Kidney (tissue), 14 donors: ENCODE data around the gene SPTA1. TPM values are rescaled to one million over a fixed set of nuclear protein-coding genes. Genes with fewer than 3 reads are reported as not detected.

Experiments
- DNase-seq, 5 donors: peaks; one replicate each; pipeline ENCODE4 v3.0.0-alpha.2; 2013 to 2020
- FAIRE-seq: peaks from 2 replicates; lab custom pipeline; 2012; peaks lifted over from hg19 to GRCh38; lab: Jason Lieb, UNC
- H3K27ac ChIP-seq, 2 donors: one replicate each; pipeline ENCODE4 v1.7.0; 2013; ENCODE audit warnings: low read depth in 2 of 2, low read length in 2 of 2, inconsistent platforms in 1 of 2
- H3K27me3 ChIP-seq: one replicate; pipeline ENCODE4 v1.7.1; 2013; ENCODE audit warnings: low read length, inconsistent platforms; ENCODE audit not compliant: control insufficient read depth, insufficient read depth
- H3K36me3 ChIP-seq, 3 donors: one replicate each; pipeline versions ENCODE4 v1.7.0 to v1.7.1; 2013; ENCODE audit warnings: low read length in 3 of 3, control low read depth in 1 of 3, inconsistent platforms in 1 of 3; ENCODE audit not compliant: insufficient read depth in 3 of 3, control insufficient read depth in 2 of 3
- H3K4me1 ChIP-seq, 3 donors: one replicate each; pipeline versions ENCODE4 v1.7.0 to v1.7.1; 2013; ENCODE audit warnings: low read length in 3 of 3, inconsistent platforms in 1 of 3, low read depth in 1 of 3; ENCODE audit not compliant: control insufficient read depth in 2 of 3, insufficient read depth in 2 of 3
- H3K4me3 ChIP-seq, 3 donors: one replicate each; pipeline versions ENCODE4 v1.7.0 to v1.8.1; 2013; ENCODE audit warnings: low read length in 3 of 3, control low read depth in 1 of 3, inconsistent platforms in 1 of 3
- H3K9ac ChIP-seq, 3 donors: one replicate each; pipeline versions ENCODE4 v1.7.0 to v1.7.1; 2013; ENCODE audit warnings: low read length in 3 of 3, control low read depth in 1 of 3, inconsistent platforms in 1 of 3
- H3K9me3 ChIP-seq, 3 donors: one replicate each; pipeline versions ENCODE4 v1.7.0 to v1.7.1; 2013; ENCODE audit warnings: low read length in 3 of 3, control low read depth in 1 of 3, inconsistent platforms in 1 of 3; ENCODE audit not compliant: control insufficient read depth in 2 of 3, insufficient read depth in 1 of 3
- intact Hi-C: fragments of 100-400 bp; cut with DNase I; formaldehyde crosslinking; loops from one replicate; pipeline ENCODE4 v1.11.1; 2022
- polyA plus RNA-seq: library from polyadenylated mRNA; stranded (reverse); fragments of 350-450 nt; fragmentation: Illumina TruSeq; extraction: RNeasy Lipid Tissue Mini Kit (QIAGEN cat#74804); gene quantifications from one replicate; pipeline ENCODE4 v1.2.3, GENCODE V29; 2014; ENCODE audit warnings: low read depth, low replicate concordance; ENCODE audit not compliant: insufficient read depth
- total RNA-seq: library from RNA; stranded (reverse); fragmentation: NEBNext Ultra II Directional; extraction: Animal tissue kit (Norgen Biotek cat#: 25700); gene quantifications from one replicate; pipeline ENCODE4 v1.2.1, GENCODE V29; 2021
- TF ChIP-seq, protein P1 (sequence below): IDR thresholded peaks from 3 replicates; pipeline ENCODE4 v1.5.1; 2012; ENCODE audit warnings: mild to moderate bottlenecking, moderate library complexity, borderline replicate concordance; ENCODE audit not compliant: insufficient read depth; ENCODE audit errors: extremely low read depth
- donor health status: control.
- donor health status: control.
- donor health status: control.
- donor health status: control.
- donor health status: control.
- donor health status: DM: yes; HTN: yes; CAD: no.
- donor health status: Normal renal cell carcinoma (clear cell type).

The SPTA1 gene
- total and polyA plus RNA-seq, 2 donors from 2014 or later = 0.28 TPM; not detected in 1

DNA sequence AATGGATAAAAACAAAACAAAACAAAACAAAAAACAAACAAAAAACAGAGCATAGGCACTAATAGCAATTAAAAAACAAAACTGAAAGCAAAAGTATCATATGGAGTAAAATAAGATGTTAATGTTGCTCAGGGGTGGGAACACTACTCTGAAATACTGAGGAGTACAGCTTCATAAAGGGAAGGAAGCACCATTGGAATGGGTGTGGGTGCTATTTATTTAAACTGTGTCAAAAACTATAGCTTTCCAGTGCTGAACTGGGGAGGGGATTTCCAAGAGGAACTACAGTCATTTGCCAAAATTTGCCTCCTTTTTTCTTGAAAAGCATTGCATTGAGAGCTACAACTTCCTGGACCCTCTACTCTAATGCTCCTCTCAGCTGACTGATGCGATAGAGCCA is 40.0 kb downstream of the SPTA1 start:
- TF ChIP-seq, protein P1, sequence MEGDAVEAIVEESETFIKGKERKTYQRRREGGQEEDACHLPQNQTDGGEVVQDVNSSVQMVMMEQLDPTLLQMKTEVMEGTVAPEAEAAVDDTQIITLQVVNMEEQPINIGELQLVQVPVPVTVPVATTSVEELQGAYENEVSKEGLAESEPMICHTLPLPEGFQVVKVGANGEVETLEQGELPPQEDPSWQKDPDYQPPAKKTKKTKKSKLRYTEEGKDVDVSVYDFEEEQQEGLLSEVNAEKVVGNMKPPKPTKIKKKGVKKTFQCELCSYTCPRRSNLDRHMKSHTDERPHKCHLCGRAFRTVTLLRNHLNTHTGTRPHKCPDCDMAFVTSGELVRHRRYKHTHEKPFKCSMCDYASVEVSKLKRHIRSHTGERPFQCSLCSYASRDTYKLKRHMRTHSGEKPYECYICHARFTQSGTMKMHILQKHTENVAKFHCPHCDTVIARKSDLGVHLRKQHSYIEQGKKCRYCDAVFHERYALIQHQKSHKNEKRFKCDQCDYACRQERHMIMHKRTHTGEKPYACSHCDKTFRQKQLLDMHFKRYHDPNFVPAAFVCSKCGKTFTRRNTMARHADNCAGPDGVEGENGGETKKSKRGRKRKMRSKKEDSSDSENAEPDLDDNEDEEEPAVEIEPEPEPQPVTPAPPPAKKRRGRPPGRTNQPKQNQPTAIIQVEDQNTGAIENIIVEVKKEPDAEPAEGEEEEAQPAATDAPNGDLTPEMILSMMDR = no peak
- Histone ChIP-seq H3K27ac (no peak overlapping the region), H3K9ac (no peak overlapping the region), H3K27me3 (no peaks in the 10 kb centered on the region), H3K9me3 (no peaks in the 10 kb centered on the region), H3K4me3 (no peak overlapping the region), H3K4me1 (no peaks in the 10 kb centered on the region), H3K36me3 (no peaks in the 10 kb centered on the region)
- FAIRE-seq (no peak), DNase-seq (no peak)
- intact Hi-C loops = no loop called here

DNA sequence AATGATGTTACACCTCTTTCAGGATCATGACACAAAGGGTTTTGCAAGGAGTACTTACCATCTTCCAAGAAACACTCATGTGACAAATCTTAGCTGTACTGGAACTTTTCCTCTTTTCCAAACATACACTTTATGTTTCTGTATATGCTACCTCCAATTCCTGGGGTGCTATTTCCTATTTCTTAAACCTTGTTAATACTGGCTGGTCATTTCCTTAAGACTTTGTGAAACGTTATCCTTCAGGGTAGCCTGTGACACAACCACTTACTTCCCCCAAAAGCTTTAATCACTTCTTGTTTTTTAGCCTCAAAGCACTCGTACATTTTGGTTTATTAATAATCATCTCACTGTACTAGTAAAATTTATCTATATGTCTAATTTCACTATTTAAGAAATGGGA is 42.1 kb downstream of the SPTA1 start:
- DNase-seq (no peak), FAIRE-seq (no peak)
- no peak overlapping the region for H3K4me3 ChIP-seq
- no peaks in the 10 kb centered on the region for H3K36me3 ChIP-seq
- H3K27me3 ChIP-seq = no peaks in the 10 kb centered on the region
- no peaks in the 10 kb centered on the region for H3K4me1 ChIP-seq
- no peak overlapping the region for H3K9ac ChIP-seq
- no peak overlapping the region for H3K27ac ChIP-seq
- intact Hi-C loops = no loop called here
- H3K9me3 ChIP-seq = no peaks in the 10 kb centered on the region
- TF ChIP-seq, protein P1 = no peak

DNA sequence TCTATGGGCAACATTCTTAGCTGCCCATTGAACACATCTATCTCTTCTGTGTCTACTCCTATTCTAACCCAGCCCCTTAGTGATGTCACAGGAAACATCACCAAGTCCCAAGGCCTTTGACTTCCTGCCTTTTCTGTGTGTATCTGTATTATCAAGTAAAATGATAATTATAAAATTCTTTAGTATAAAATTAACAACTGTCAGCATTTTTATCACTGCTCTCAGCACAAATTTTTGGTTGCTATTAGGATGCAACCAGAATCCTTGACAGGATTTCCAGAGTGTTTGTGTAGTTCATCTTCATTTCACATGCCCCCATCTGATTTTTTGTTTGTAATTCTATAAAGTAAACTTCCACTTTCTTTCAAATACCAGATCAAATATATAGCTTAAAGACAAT is 47.6 kb downstream of the SPTA1 start:
- TF ChIP-seq, protein P1 = no peak
- no peak overlapping the region for H3K4me3 ChIP-seq
- DNase-seq (no peak), FAIRE-seq (no peak)
- intact Hi-C loops = no loop called here
- H3K27ac ChIP-seq = no peak overlapping the region
- no peaks in the 10 kb centered on the region for H3K9me3 ChIP-seq
- H3K4me1 ChIP-seq = no peaks in the 10 kb centered on the region
- H3K36me3 ChIP-seq = no peaks in the 10 kb centered on the region
- no peak overlapping the region for H3K9ac ChIP-seq
- H3K27me3 ChIP-seq = no peaks in the 10 kb centered on the region

DNA sequence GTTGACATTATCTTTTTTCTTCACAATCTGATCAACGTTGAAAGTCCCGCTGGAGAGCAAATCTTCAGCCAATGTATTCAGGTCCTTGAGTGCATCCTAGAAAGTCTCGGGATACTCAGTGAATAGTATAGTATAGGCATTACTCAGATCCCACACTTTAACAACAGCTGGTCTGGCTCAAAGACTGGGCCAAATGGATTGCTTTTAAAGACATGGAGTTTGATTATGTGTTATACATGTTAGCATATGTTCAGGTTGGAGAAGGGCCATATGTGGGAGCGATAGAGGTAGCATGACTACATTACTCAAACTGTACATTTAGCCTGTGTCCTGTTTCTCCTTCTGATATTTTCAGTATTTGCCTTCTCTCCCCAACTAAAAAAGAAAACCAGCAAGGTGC is 48.4 kb downstream of the SPTA1 start:
- TF ChIP-seq, protein P1 = no peak
- FAIRE-seq (no peak), DNase-seq (no peak)
- Histone ChIP-seq H3K36me3 (no peaks in the 10 kb centered on the region), H3K9me3 (no peaks in the 10 kb centered on the region), H3K27ac (no peak overlapping the region), H3K9ac (no peak overlapping the region), H3K4me3 (no peak overlapping the region), H3K4me1 (no peaks in the 10 kb centered on the region), H3K27me3 (no peaks in the 10 kb centered on the region)
- intact Hi-C loops = no loop called here
